BJ (cell line): ENCODE data around the gene NKAIN2. TPM values are rescaled to one million over a fixed set of nuclear protein-coding genes. Genes with fewer than 3 reads are reported as not detected.
"Not testable (repeated sequence)": the region's sequence is repeated elsewhere in the genome, so short reads cannot be mapped to it uniquely, and the experiment has no call there.

Experiments used
- CTCF ChIA-PET: fragments of 350-600 bp; formaldehyde crosslinking; extraction: SDS; loops from one replicate; lab custom pipeline; 2021; ENCODE audit warnings: antibody characterized with exemption, inconsistent platforms; lab: Yijun Ruan, JAX
- POLR2A ChIA-PET: fragments of 300-600 bp; sonication (Branson Sonifier 250); formaldehyde crosslinking; extraction: SDS; loops from one replicate; lab custom pipeline; 2021; ENCODE audit warnings: antibody characterized with exemption; lab: Charles Lee
- DNase-seq: peaks from one replicate; pipeline ENCODE4 v3.0.0-alpha.2; 2011; ENCODE audit warnings: low read depth
- H3K27me3 ChIP-seq: 2 replicates; pipeline ENCODE4 v1.6.0; 2011; ENCODE audit warnings: low read length; ENCODE audit not compliant: control insufficient read depth, insufficient read depth
- H3K36me3 ChIP-seq: 2 replicates; pipeline ENCODE4 v1.5.1; 2011; ENCODE audit warnings: low read length; ENCODE audit not compliant: control insufficient read depth, insufficient read depth
- H3K4me3 ChIP-seq: 2 replicates; pipeline ENCODE4 v1.5.1; 2011; ENCODE audit warnings: low read depth, mild to moderate bottlenecking, control low read depth, low read length
- polyA plus RNA-seq: library from polyadenylated mRNA; depleted of rRNA; stranded (reverse); fragments of >200 nt; gene quantifications from 2 replicates; pipeline ENCODE4 v1.2.3, GENCODE V29; 2011
- TF ChIP-seq, protein P1 (sequence below): IDR thresholded peaks from 2 replicates; pipeline ENCODE4 v1.5.1; 2011; ENCODE audit warnings: low read depth, mild to moderate bottlenecking, control low read depth, inconsistent platforms, low read length, moderate library complexity; ENCODE audit not compliant: insufficient read depth

NKAIN2 gene
- polyA plus RNA-seq, 1 experiment, result not detected

- H3K27me3 ChIP-seq, result no peaks in the 10 kb centered on the region
- H3K36me3 ChIP-seq, result no peaks in the 10 kb centered on the region
- TF ChIP-seq, protein P1, sequence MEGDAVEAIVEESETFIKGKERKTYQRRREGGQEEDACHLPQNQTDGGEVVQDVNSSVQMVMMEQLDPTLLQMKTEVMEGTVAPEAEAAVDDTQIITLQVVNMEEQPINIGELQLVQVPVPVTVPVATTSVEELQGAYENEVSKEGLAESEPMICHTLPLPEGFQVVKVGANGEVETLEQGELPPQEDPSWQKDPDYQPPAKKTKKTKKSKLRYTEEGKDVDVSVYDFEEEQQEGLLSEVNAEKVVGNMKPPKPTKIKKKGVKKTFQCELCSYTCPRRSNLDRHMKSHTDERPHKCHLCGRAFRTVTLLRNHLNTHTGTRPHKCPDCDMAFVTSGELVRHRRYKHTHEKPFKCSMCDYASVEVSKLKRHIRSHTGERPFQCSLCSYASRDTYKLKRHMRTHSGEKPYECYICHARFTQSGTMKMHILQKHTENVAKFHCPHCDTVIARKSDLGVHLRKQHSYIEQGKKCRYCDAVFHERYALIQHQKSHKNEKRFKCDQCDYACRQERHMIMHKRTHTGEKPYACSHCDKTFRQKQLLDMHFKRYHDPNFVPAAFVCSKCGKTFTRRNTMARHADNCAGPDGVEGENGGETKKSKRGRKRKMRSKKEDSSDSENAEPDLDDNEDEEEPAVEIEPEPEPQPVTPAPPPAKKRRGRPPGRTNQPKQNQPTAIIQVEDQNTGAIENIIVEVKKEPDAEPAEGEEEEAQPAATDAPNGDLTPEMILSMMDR, result no peak
- H3K4me3 ChIP-seq, result no peak overlapping the region
- POLR2A ChIA-PET, result no interaction called here
- DNase-seq, result no peak
- CTCF ChIA-PET, result no interaction called here
Observed at GRCh38 chr6:124285146-124285545, 481.5 kb downstream of the NKAIN2 start.

GRCh38 chr6:124294574-124295200, 491.0 kb downstream of the NKAIN2 start:
- H3K4me3 ChIP-seq, result no peak overlapping the region
- H3K36me3 ChIP-seq, result no peaks in the 10 kb centered on the region
- POLR2A ChIA-PET, result no interaction called here
- H3K27me3 ChIP-seq, result no peaks in the 10 kb centered on the region
- TF ChIP-seq, protein P1, result no peak
- DNase-seq, result no peak
- CTCF ChIA-PET, result interaction anchor here (1.2 kb wide), 1 partner anchor 22 kb away, joined by 3 read pairs; no protein-coding TSS in a partner anchor

GRCh38 chr6:124297507-124297906, 493.8 kb downstream of the NKAIN2 start:
- Histone ChIP-seq H3K4me3 (no peak overlapping the region), H3K27me3 (no peaks in the 10 kb centered on the region), H3K36me3 (no peaks in the 10 kb centered on the region)
- ChIA-PET POLR2A (no interaction called here), CTCF (no interaction called here)
- DNase-seq, result no peak
- TF ChIP-seq, protein P1, result no peak

DNA sequence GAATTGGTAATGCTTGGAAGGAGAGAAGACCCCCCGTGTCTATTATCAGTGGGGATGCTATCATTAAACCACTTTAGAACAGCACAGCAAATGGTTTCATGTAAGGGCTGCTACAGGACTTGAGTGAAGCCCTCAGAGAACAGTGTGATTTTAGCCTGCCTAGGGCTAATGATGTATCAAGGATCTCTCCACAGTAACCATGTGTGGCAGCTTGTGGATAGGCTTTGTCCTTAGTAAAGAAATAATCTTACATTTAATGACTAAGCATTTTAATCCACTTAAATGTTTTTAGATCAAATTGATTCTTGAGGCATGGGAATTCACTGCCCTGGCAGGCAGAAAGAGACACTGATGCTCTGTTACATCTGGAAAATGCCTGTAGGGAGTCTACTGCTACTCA, 495.1 kb downstream of the NKAIN2 start:
- H3K27me3 ChIP-seq, result no peaks in the 10 kb centered on the region
- no peak for DNase-seq
- ChIA-PET POLR2A (no interaction called here), CTCF (no interaction called here)
- TF ChIP-seq, protein P1, result no peak
- no peak overlapping the region for H3K4me3 ChIP-seq
- H3K36me3 ChIP-seq, result no peaks in the 10 kb centered on the region

GRCh38 chr6:124300907-124301306, 497.2 kb downstream of the NKAIN2 start:
- CTCF ChIA-PET, H3K4me3 ChIP-seq, DNase-seq, POLR2A ChIA-PET, H3K36me3 ChIP-seq, H3K27me3 ChIP-seq: not testable (repeated sequence)

GRCh38 chr6:124303971-124304370, 500.3 kb downstream of the NKAIN2 start:
- Histone ChIP-seq H3K4me3 (no peak overlapping the region), H3K27me3 (no peaks in the 10 kb centered on the region), H3K36me3 (no peaks in the 10 kb centered on the region)
- ChIA-PET CTCF (no interaction called here), POLR2A (no interaction called here)
- no peak for DNase-seq
- TF ChIP-seq, protein P1, result no peak
